Spleen (tissue), 7 donors: ENCODE data around the gene L3MBTL1.

Experiments
- CTCF ChIP-seq, 11 experiments: fragments of 200-600 bp in 7 of 11; fragments of 450-650 bp in 4 of 11; sonication (generic) in 4 of 11; IDR thresholded peaks in 8 of 11; conservative IDR thresholded peaks in 3 of 11; 1 replicate in 7 of 11; 2 replicates in 4 of 11; pipeline versions ENCODE4 v1.4.0 to v1.8.0; 2016 to 2021; ENCODE audit warnings: antibody characterized with exemption in 11 of 11, inconsistent platforms in 4 of 11, mild to moderate bottlenecking in 1 of 11
- POLR2A ChIP-seq, 3 donors: fragments of 450-650 bp; IDR thresholded peaks; one replicate each; pipeline ENCODE4 v1.5.1; 2017; ENCODE audit warnings: antibody characterized with exemption in 3 of 3, mild to moderate bottlenecking in 1 of 3
- POLR2AphosphoS5 ChIP-seq, 3 donors: sonication (generic); formaldehyde crosslinking; IDR thresholded peaks; one replicate each; pipeline ENCODE4 v1.5.1; 2017; ENCODE audit warnings: antibody characterized with exemption in 3 of 3
- donor health status: DM: no; HTN: no; CAD: no; lungs with moderate emphysema.
- donor health status: DM: no; HTN: no; CAD: no.
- donor health status: DM: no; HTN: no; CAD: no.

GRCh38 chr20:43571771-43572170 is 64.3 kb downstream of the L3MBTL1 start:
- TF ChIP-seq CTCF (IDR thresholded peaks at IDR 0.05 in 8 of 11, conservative IDR thresholded peaks at IDR 0.05 in 3 of 11) (no peak), POLR2A (IDR thresholded peaks at IDR 0.05) (no peak), POLR2AphosphoS5 (IDR thresholded peaks at IDR 0.05) (no peak)
